NCI-H1105 (cell line): ENCODE results near the gene FETUB.

Source experiments
- DNase-seq: peaks from one replicate; lab custom pipeline; 2025; lab: John Stamatoyannopoulos, UW

Gene FETUB

DNA sequence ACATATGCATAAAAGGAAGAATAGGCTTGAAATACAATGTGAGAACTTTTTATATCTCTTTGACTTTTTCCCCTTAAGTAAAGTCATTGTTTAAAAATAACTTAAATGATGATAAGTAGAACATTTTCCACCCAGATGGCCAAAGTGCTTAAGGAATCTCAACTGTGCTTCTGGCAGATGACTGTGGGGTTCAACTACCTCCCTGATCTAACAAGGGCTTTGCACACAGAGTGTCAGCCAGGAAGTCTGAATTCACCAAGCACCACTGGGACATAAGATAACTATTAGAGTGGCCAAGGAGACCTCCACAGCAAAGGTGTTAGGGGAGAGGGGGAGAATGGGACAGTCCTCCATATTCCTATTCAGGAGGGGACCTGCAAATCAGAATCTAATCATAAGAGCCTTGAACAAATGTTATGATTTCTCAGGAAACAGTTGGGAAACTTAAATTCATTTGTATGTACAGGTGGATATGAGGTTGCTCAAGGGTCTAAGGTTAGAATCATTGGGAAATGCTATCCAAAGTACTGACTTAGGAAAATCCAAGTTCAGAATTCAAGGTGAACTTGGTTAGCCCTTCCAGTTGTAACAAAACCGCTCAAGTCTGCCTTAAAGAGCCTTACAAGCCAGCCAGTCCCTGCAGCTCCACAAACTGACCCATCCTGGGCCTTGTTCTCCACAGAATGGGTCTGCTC lies at the start of gene FETUB:
Gene FETUB, plus strand, starts transcription at position 622 of the 695 bp plus-strand sequence. Its CDS starts 62 bp downstream, at position 684.
- DNase-seq: no peak

GRCh38 chr3:186590580-186591295 lies 49.5 kb upstream of the FETUB start:
- DNase-seq: no peak

DNA sequence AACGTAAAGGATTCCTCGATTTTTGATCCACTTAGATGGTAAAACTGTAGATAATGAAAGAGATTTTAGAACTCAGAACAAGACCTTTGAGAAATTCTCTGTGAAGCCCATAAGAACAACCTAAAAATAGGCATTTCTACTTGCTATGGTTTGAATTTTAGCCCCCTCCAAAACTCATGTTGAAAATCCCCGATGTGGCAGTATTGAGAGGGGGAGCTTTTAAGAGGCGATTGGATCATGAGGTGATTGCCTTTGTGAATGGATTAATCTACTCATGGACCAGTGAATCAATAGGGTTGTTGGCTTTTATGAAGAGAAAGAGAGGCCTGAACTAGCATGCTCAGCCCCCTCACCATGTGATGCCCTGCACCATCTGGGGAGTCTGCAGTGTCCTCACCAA lies 47.5 kb upstream of the FETUB start:
- DNase-seq: no peak

DNA sequence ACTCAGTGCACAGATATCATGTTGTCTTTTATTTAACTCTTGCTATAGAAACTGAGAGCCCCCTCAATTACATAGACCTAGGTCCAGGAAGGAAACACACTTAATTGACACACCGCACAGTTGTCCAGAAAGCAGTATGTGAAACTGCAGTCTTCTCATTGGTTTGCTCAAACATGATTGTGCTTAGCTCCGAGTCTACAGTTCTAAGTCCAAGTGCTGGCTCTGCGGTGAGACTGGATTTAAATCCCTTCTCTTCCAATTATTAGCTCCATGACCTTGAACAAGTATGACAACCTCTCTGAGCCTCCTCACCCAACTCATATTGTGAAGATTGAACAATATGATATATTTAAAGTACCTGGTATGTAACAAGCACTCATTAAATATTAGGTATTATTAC lies 46.3 kb upstream of the FETUB start:
- DNase-seq: no peak

DNA sequence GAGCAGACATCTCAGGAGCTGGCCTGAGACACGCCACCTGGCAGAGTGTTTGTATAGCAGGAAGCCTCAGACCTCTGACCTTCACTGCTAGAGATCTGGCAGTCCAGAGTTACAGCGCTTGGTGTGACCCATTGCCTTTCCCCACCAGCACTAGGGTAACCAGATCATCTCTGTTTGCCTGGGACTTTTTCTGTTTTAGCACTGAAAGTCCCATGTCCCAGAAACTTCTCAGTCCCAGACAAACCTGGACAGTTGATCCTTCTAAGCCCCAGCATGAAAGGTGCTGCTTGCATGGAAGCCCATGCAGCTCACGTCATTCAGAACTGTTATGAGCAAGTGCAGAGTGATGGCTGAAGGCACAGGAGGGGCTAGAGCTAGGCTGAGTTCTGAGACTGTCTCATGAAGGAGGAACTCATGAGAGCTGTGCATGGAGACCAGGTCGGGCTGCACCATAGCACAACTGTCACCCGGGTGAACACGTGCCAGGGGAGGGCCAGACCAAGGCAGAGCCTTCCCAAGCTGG lies 45.5 kb upstream of the FETUB start:
- no peak for DNase-seq

- DNase-seq: no peak
Observed at GRCh38 chr3:186596568-186597287, 43.5 kb upstream of the FETUB start.

GRCh38 chr3:186598108-186598784 lies 42.0 kb upstream of the FETUB start:
- no peak for DNase-seq

- DNase-seq: no peak
Observed at GRCh38 chr3:186598794-186599141, 41.4 kb upstream of the FETUB start.

DNA sequence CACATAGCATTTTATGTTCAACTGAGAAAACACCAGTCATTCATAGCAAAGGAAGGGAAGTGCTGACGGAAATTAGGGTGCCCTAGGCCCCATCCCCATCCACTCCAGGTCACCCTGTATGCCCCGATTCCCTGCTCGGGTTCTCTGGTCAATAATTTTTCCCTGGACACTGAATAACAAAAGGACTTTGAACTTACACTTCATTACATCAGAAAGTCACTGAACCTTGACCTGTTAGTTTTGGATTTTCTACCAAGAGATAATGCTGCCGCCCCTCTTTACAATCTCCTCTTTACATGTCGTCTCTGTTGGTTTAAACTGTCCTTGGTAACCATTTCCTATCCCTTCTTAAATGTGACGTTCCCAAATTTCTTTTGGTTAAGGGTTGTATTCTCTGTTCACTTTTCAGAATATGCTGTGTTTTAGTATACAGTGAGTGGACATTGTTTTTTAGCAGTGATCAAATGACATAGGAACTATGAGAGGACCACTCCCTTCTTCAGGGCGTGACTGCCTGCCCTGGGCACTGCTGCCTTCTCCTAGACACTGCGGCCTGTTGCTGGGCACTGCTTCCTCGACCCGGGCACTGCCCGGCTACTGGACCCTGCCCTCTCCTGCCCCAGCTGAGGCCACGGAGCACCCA lies 40.9 kb upstream of the FETUB start:
- no peak for DNase-seq

DNA sequence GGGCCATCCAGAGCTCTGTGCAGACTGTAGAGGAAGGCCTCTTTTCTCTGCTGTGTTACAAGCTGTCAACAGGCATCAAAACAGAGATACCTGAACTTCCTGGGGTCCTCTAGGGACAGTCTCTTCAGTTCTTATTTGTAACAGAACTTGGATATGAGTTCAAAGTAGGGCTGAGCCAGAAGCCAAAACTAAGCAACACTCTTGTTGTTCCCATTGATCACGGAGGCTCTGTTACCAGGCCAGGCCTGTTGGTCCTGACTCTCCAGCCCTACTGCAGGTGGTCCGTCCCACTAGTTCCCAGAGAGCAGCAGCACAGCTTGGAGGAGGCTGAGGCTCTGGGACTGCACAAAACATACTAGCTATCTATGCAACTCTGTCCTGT lies 40.4 kb upstream of the FETUB start:
- DNase-seq: no peak

DNA sequence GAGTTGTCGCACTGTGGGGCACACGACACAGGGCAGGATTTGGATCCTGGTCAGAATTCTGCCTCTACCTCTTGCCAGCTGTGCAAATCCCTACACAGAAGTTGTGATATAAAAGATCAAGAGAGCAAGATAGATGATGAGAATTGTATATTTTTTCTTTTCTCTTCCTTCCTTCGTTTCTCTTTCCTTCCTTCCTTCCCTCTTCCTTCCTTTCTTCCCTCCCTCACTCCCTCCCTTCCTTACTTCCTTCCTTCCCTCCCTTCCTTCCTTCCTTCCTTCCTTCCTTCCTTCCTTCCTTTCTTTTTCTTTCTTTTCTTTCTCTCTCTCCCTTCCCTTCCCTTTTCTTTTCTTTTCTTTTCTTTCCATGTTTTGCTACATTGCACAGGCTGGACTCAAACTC lies 39.3 kb upstream of the FETUB start:
- DNase-seq: no peak

DNA sequence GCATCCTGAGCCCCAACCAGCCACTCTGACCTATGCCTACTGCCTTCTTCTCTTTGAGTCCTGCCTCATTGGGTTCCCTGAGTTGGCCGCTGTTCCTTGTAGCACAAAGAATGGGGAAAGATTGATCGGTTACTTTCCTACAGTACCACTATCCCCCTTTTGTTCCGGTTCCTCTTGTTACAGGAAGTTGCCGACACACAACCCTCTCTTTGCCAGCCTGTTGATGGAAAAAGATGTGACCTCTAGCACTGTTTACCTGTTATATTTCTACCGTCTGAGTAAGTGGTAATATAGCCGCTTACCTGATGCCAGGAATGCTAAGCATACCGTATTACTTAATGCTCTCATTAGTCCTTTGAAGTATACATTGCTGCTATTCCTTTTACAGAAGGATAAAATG lies 37.0 kb upstream of the FETUB start:
- DNase-seq: no peak

DNA sequence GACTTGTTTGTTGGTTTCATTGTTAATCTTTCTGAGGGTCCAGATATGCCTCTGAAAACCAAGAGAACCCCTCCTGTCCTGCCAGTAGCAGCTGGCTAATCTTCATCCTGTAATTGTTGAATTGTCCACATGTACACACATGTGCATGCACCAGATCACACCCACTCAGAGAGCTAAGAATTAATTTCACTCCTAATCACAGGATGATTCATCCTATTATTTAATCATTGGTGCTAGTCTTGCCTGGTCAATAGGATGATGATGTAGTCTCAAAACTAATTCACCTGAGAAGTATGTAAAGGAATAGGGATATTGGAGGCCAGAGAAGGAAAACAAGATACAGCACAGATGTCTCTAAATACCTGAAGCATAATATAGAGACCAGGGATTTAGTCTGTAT lies 35.1 kb upstream of the FETUB start:
- DNase-seq: no peak

GRCh38 chr3:186605561-186606545 lies 34.3 kb upstream of the FETUB start:
- no peak for DNase-seq

DNA sequence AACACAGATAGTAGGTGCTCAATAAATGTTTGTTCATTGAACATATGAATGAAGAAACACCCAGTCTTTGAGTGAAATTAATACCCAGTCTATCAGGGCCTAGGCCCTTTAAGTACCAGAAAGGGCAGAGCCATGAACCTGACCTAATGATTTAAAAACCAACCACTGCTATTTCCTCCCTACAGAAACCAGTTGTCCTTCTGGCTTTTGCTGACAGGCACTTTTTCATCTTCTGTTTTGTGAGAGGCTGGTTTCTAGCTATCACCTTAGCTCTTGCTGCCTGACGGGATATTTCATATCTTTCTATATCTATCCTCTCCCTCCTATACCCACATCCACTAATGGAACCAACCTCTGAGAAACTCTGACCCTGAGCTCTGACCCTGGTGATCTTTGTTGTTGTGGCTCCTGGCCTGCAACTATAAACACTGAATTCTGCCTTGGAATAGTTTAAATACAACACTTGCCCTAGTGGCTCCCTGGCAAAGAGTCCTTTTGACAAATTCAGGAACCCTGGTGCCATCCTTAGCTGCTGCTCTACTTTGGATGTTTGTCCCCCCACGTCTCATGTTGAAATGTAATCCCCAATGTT lies 31.5 kb upstream of the FETUB start:
- DNase-seq: no peak

GRCh38 chr3:186609247-186609868 lies 30.8 kb upstream of the FETUB start:
- DNase-seq: no peak

GRCh38 chr3:186612065-186612464 lies 28.1 kb upstream of the FETUB start:
- no peak for DNase-seq

DNA sequence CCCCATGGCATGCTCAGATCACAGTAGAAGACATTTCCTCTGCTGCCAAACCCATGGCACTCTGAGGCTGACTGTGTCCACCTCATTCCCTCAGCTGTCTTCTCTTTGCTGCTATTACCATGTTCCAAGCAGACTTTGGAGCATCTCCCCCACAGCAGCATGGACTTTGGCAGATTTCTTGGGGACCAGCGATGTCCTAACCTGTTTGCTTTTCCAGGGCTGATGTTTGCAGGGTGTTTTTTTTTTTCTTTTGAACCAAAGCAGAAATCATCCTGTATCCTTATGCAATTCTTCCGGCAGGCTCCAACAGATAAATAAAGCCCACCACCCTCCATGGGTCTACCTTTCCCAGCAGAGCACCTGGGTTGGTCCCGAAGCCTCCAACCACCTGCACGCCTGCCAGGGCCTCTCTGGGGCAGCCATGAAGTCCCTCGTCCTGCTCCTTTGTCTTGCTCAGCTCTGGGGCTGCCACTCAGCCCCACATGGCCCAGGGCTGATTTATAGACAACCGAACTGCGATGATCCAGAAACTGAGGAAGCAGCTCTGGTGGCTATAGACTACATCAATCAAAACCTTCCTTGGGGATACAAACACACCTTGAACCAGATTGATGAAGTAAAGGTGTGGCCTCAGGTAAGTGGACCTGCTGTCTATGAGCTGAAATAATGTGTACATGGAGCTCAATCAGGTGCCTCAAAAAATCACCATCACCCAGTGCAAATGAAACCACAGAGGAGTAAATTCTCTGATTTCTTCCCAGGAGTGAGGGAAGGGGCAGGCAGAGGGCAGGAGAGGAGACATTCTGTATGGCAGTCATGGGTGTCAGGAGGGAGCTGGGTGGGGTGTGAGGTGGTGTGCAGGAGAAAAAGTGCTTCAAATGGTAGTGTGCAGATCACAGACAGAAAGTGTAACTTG lies 27.2 kb upstream of the FETUB start, which contains the start of gene AHSG:
Gene AHSG, plus strand, starts transcription at position 340 of the 916 bp plus-strand sequence. Its CDS starts 82 bp downstream, at position 422.
- DNase-seq: no peak
